A549 (cell line): Measurements from ENCODE around the gene MED27.

Experiments used
- BHLHE40 ChIP-seq: IDR thresholded peaks from 2 replicates; pipeline ENCODE4 v1.6.1; 2012; ENCODE audit warnings: low read depth, low read length, inconsistent platforms
- CEBPB ChIP-seq, 2 experiments: fragments of >200 bp in 1 of 2; sonication (Bioruptor Twin) in 1 of 2; formaldehyde crosslinking in 1 of 2; IDR thresholded peaks; 2 replicates each; pipeline ENCODE4 v1.6.1; 2012 to 2016
- KDM1A ChIP-seq: fragments of 200-600 bp; sonication (generic); IDR thresholded peaks from 2 replicates; pipeline ENCODE4 v1.6.1; 2016; ENCODE audit warnings: low read depth, mild to moderate bottlenecking
- TF ChIP-seq, protein P1 (sequence below): fragments of >200 bp; sonication (Bioruptor Twin); formaldehyde crosslinking; IDR thresholded peaks from 3 replicates; pipeline ENCODE4 v1.5.1; 2016
- TF ChIP-seq, protein P2 (sequence below): IDR thresholded peaks from 2 replicates; pipeline ENCODE4 v1.6.1; 2012

DNA sequence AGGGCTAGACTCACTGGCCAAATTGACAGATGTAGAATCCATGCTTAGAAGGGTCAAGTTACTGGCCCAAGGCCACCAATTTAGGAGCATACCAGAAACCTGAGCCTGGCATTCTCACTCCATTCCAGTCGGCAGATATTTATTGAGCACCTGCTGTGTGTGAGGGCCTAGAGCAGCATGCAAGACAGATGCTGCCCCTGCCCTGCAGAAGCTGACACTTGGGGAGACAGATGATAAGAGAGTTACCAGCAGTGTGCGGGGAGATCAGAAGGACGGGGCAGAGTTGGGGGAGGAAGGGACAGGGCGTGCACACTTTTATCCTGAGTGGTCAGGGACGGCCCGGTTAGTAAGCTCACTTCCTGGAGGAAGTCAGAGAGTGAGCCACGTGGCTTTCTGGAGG, 228.3 kb downstream of the MED27 start:
- TF ChIP-seq, protein P1, sequence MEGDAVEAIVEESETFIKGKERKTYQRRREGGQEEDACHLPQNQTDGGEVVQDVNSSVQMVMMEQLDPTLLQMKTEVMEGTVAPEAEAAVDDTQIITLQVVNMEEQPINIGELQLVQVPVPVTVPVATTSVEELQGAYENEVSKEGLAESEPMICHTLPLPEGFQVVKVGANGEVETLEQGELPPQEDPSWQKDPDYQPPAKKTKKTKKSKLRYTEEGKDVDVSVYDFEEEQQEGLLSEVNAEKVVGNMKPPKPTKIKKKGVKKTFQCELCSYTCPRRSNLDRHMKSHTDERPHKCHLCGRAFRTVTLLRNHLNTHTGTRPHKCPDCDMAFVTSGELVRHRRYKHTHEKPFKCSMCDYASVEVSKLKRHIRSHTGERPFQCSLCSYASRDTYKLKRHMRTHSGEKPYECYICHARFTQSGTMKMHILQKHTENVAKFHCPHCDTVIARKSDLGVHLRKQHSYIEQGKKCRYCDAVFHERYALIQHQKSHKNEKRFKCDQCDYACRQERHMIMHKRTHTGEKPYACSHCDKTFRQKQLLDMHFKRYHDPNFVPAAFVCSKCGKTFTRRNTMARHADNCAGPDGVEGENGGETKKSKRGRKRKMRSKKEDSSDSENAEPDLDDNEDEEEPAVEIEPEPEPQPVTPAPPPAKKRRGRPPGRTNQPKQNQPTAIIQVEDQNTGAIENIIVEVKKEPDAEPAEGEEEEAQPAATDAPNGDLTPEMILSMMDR: no peak
- TF ChIP-seq BHLHE40 (no peak), KDM1A (no peak), CEBPB (IDR thresholded peaks at IDR 0.05) (no peak)
- TF ChIP-seq, protein P2, sequence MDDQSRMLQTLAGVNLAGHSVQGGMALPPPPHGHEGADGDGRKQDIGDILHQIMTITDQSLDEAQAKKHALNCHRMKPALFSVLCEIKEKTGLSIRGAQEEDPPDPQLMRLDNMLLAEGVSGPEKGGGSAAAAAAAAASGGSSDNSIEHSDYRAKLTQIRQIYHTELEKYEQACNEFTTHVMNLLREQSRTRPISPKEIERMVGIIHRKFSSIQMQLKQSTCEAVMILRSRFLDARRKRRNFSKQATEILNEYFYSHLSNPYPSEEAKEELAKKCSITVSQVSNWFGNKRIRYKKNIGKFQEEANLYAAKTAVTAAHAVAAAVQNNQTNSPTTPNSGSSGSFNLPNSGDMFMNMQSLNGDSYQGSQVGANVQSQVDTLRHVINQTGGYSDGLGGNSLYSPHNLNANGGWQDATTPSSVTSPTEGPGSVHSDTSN: no peak
